Neural progenitor cell (in vitro differentiated cells): ENCODE data around the gene SPTB. TPM values are rescaled to one million over a fixed set of nuclear protein-coding genes. Genes with fewer than 3 reads are reported as not detected.

Source experiments
- DNase-seq: peaks from one replicate; pipeline ENCODE4 v3.0.0-alpha.2; 2016; ENCODE audit warnings: low spot score
- H2AFZ ChIP-seq: fragments of 200-600 bp; sonication (generic); replicated peaks from 2 replicates; pipeline ENCODE4 v1.6.1; 2016; ENCODE audit warnings: antibody characterized with exemption
- H3F3A ChIP-seq: fragments of 200-600 bp; sonication (generic); 2 replicates; pipeline ENCODE4 v1.6.1; 2016; ENCODE audit warnings: antibody characterized with exemption, low read depth
- H3K27ac ChIP-seq: fragments of 200-600 bp; sonication (generic); 2 replicates; pipeline ENCODE4 v1.5.1; 2016; ENCODE audit warnings: mild to moderate bottlenecking
- H3K27me3 ChIP-seq: fragments of 200-600 bp; sonication (generic); 2 replicates; pipeline ENCODE4 v1.6.1; 2016; ENCODE audit warnings: mild to moderate bottlenecking, moderate library complexity
- H3K36me3 ChIP-seq: fragments of 200-600 bp; sonication (generic); 2 replicates; pipeline ENCODE4 v1.5.1; 2016
- H3K4me1 ChIP-seq: fragments of 200-600 bp; sonication (generic); 2 replicates; pipeline ENCODE4 v1.6.1; 2016; ENCODE audit warnings: mixed run types
- H3K4me2 ChIP-seq: fragments of 200-600 bp; sonication (generic); 2 replicates; pipeline ENCODE4 v1.6.1; 2016
- H3K4me3 ChIP-seq: fragments of 200-600 bp; sonication (generic); 2 replicates; pipeline ENCODE4 v1.5.1; 2016
- H3K79me2 ChIP-seq: fragments of 200-600 bp; sonication (generic); 2 replicates; pipeline ENCODE4 v1.6.1; 2016; ENCODE audit warnings: low read depth
- H3K9ac ChIP-seq: fragments of 200-600 bp; sonication (generic); 2 replicates; pipeline ENCODE4 v1.6.1; 2016
- H3K9me3 ChIP-seq: fragments of 200-600 bp; sonication (generic); 2 replicates; pipeline ENCODE4 v1.5.1; 2016; ENCODE audit warnings: low read depth
- H4K20me1 ChIP-seq: fragments of 200-600 bp; sonication (generic); 2 replicates; pipeline ENCODE4 v1.6.1; 2016; ENCODE audit warnings: low read depth
- H3K27ac Mint-ChIP-seq: 3 replicates; pipeline ENCODE4 v1.8.0; 2021; ENCODE audit warnings: mixed read lengths
- H3K27me3 Mint-ChIP-seq: 2 replicates; pipeline ENCODE4 v1.8.0; 2022; ENCODE audit warnings: low read depth, mild to moderate bottlenecking, inconsistent platforms, moderate library complexity, mixed read lengths; ENCODE audit not compliant: insufficient read depth
- H3K36me3 Mint-ChIP-seq: 3 replicates; pipeline ENCODE4 v1.8.0; 2021; ENCODE audit warnings: mixed read lengths
- H3K4me1 Mint-ChIP-seq: 3 replicates; pipeline ENCODE4 v1.8.0; 2021; ENCODE audit warnings: mixed read lengths
- H3K4me3 Mint-ChIP-seq: 3 replicates; pipeline ENCODE4 v1.8.0; 2021; ENCODE audit warnings: mild to moderate bottlenecking, moderate library complexity, mixed read lengths
- H3K9me3 Mint-ChIP-seq: 3 replicates; pipeline ENCODE4 v1.8.0; 2020; ENCODE audit warnings: mixed read lengths
- CTCF ChIP-seq: fragments of 200-600 bp; sonication (generic); IDR thresholded peaks from 2 replicates; pipeline ENCODE4 v1.5.1; 2017; ENCODE audit warnings: antibody characterized with exemption, mild to moderate bottlenecking
- EZH2 ChIP-seq: fragments of 200-600 bp; sonication (generic); IDR thresholded peaks from 2 replicates; pipeline ENCODE4 v1.6.1; 2017; ENCODE audit warnings: antibody characterized with exemption, mild to moderate bottlenecking, moderate library complexity
- EZH2phosphoT487 ChIP-seq: fragments of 200-600 bp; sonication (generic); IDR thresholded peaks from 2 replicates; pipeline ENCODE4 v1.6.1; 2017; ENCODE audit warnings: antibody characterized with exemption
- total RNA-seq: library from RNA; depleted of rRNA; stranded (reverse); fragments of >200 nt; gene quantifications from 2 replicates; pipeline ENCODE4 v1.2.3, GENCODE V29; 2015; ENCODE audit warnings: low replicate concordance

SPTB gene
- total RNA-seq, 1 donor from 2014 or later = 0.09 TPM

- Histone ChIP-seq H3K79me2 (no peaks in the 10 kb centered on the region), H3K9me3 (no peaks in the 10 kb centered on the region), H3K36me3 (no peaks in the 10 kb centered on the region), H3K4me3 (no peak overlapping the region), H3K27me3 (peaks cover 8% of the 10 kb centered on the region), H3K4me2 (no peak overlapping the region), H3K27ac (no peak overlapping the region), H3K4me1 (peaks cover 46% of the 10 kb centered on the region), H4K20me1 (no peaks in the 10 kb centered on the region), H3K9ac (no peak overlapping the region), H3F3A (peaks cover 12% of the 10 kb centered on the region), H2AFZ (no peak overlapping the region)
- DNase-seq = no peak
- H3K9me3 Mint-ChIP-seq = no peaks in the 10 kb centered on the region
- peaks cover 49% of the 10 kb centered on the region for H3K4me1 Mint-ChIP-seq
- H3K4me3 Mint-ChIP-seq = peak overlapping the region; percentile 27
- H3K27me3 Mint-ChIP-seq = peaks cover 20% of the 10 kb centered on the region
- no peak for TF ChIP-seq EZH2phosphoT487
- TF ChIP-seq EZH2 = no peak
- no peak for TF ChIP-seq CTCF
- H3K27ac Mint-ChIP-seq = peak overlapping the region; percentile 82
- H3K36me3 Mint-ChIP-seq = no peaks in the 10 kb centered on the region
Measured at GRCh38 chr14:64763085-64763782, 116.5 kb downstream of the SPTB start.

- Histone ChIP-seq H3K4me1 (peaks cover 51% of the 10 kb centered on the region), H3K27ac (no peak overlapping the region), H3K4me2 (peak overlapping the region; percentile 19), H2AFZ (no peak overlapping the region), H3K27me3 (peaks cover 8% of the 10 kb centered on the region), H3F3A (peaks cover 12% of the 10 kb centered on the region), H4K20me1 (no peaks in the 10 kb centered on the region), H3K9me3 (no peaks in the 10 kb centered on the region), H3K36me3 (no peaks in the 10 kb centered on the region), H3K79me2 (no peaks in the 10 kb centered on the region), H3K4me3 (no peak overlapping the region), H3K9ac (no peak overlapping the region)
- H3K36me3 Mint-ChIP-seq = no peaks in the 10 kb centered on the region
- H3K27ac Mint-ChIP-seq = peak overlapping the region; percentile 82
- H3K27me3 Mint-ChIP-seq = peaks cover 20% of the 10 kb centered on the region
- no peak overlapping the region for H3K4me3 Mint-ChIP-seq
- no peak for TF ChIP-seq EZH2phosphoT487
- no peak for TF ChIP-seq EZH2
- TF ChIP-seq CTCF = no peak
- H3K4me1 Mint-ChIP-seq = peaks cover 53% of the 10 kb centered on the region
- DNase-seq = peak; percentile 53
- H3K9me3 Mint-ChIP-seq = no peaks in the 10 kb centered on the region
Measured at GRCh38 chr14:64762044-64763034, 117.4 kb downstream of the SPTB start.

- Histone ChIP-seq H3K4me1 (peaks cover 45% of the 10 kb centered on the region), H4K20me1 (no peaks in the 10 kb centered on the region), H3K9me3 (no peaks in the 10 kb centered on the region), H2AFZ (no peak overlapping the region), H3K27me3 (peaks cover 8% of the 10 kb centered on the region), H3K36me3 (no peaks in the 10 kb centered on the region), H3K4me2 (no peak overlapping the region), H3K9ac (no peak overlapping the region), H3K27ac (no peak overlapping the region), H3K79me2 (no peaks in the 10 kb centered on the region), H3K4me3 (no peak overlapping the region), H3F3A (peaks cover 12% of the 10 kb centered on the region)
- H3K36me3 Mint-ChIP-seq = no peaks in the 10 kb centered on the region
- peaks cover 51% of the 10 kb centered on the region for H3K4me1 Mint-ChIP-seq
- H3K9me3 Mint-ChIP-seq = no peaks in the 10 kb centered on the region
- H3K27ac Mint-ChIP-seq = no peak overlapping the region
- H3K4me3 Mint-ChIP-seq = peak overlapping the region; percentile 16
- no peak for DNase-seq
- peaks cover 19% of the 10 kb centered on the region for H3K27me3 Mint-ChIP-seq
- TF ChIP-seq EZH2phosphoT487 = no peak
- TF ChIP-seq EZH2 = no peak
Measured at GRCh38 chr14:64761441-64762043, 118.2 kb downstream of the SPTB start.
